Stimulated activated CD8-positive, alpha-beta memory T cell treated with anti-CD3 and anti-CD28 coated beads, Interleukin-7, amount 100 ng/mL, for 24 hours (primary cell): ENCODE data around the gene ADAD1.
"Not testable (repeated sequence)": the region's sequence is repeated elsewhere in the genome, so short reads cannot be mapped to it uniquely, and the experiment has no call there.

ENCODE experiments used
- DNase-seq: peaks from one replicate; pipeline ENCODE4 v3.0.0-alpha.2; 2020; ENCODE audit warnings: low read depth

The ADAD1 gene

GRCh38 chr4:122378711-122379110, at the start of gene ADAD1:
ADAD1 (plus strand) TSS chr4:122379011; CDS start chr4:122380070, 1,059 bp downstream.
- DNase-seq, result no peak

DNA sequence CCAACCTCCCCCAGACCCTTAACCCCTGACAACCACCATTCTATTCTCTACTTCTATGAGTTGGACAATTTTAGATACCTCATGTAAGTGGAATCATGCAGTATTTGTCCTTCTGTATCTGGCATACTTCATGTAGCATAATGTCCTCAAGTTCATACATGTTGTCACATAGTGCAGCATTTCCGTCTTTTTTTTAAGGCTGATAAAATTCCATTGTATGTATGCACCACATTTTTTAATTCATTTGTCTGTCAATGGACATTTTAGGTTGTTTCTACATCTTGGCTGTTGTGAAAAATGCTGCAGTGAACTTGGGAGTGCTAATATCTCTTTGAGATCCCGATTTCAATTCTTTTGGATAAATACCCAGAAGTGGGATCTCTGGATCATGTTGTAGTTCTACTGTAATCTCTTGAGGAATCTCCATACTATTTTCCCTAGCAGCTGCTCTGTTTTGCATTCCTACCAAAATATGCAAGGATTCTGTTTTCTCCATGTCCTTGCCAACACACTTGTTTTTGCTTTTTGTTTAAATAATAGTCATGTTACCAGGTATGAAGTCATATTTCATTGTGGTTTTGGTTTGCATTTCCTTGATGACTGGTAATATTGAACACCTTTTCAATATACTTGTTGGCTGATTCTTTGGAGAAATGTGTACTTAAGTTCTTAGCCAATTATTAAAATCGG, 48.8 kb upstream of the ADAD1 start:
- DNase-seq, result no peak

- no peak for DNase-seq
Measured at GRCh38 chr4:122331195-122331594, 47.6 kb upstream of the ADAD1 start.

GRCh38 chr4:122334828-122335227, 44.0 kb upstream of the ADAD1 start:
- no peak for DNase-seq

GRCh38 chr4:122341886-122342285, 36.9 kb upstream of the ADAD1 start:
- DNase-seq, result no peak

DNA sequence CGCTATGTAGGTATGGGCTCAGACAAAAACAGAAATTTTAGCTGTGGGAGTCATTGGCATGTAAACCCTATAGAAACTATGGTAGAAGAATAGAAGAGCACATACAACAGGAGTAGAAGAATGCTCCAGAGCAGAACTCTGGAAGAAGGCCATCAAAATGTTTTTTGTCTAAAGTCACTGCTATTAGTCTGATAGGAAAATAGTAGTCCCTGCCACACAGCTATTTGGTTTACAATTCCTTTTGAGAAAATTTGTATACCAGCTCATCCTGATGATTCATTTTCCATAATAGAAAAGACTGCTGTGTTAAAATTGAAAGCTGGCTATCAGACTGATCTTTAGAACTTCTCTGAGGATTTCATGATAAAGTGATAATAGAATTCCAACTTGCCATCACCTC, 32.8 kb upstream of the ADAD1 start:
- no peak for DNase-seq

DNA sequence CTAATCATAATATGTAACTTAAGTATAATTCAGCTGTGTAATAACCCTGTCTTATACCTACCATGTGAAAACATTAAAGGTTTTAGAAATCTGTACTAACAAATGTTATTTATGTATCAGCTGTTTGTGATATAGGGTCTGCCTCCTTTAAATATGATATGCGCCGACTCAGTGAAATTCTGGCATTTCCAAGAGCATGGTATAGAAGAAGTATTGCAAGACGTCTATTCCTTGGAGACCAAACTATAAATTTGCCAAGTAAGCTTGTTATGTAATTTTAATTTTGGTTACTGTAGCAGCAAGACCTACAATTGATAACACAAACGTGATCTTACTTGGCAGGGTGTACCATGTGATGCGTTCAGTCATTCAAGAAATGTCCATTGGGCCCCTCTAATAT, 32.3 kb upstream of the ADAD1 start:
- DNase-seq, result no peak

DNA sequence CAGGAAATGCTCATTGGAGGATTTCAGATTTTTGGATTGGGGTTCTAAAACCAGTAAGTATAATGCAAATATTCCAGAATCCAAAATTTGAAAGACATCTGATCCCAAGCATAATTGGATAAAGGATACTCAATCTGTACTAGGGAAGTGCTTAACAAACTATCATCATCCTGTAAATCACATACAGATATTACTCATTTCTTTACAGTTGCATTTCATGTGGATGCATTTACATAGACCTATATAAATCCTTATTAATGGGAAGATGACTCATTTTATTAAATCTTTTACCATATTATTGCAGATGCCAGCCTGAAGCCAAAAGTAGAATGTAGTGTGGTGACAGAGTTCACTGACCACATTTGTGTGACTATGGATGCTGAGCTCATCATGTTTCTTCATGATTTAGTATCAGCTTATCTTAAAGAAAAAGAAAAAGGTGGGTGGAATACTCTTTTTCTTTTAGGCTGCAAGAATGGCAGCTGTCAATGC, 22.4 kb upstream of the ADAD1 start:
- no peak for DNase-seq

DNA sequence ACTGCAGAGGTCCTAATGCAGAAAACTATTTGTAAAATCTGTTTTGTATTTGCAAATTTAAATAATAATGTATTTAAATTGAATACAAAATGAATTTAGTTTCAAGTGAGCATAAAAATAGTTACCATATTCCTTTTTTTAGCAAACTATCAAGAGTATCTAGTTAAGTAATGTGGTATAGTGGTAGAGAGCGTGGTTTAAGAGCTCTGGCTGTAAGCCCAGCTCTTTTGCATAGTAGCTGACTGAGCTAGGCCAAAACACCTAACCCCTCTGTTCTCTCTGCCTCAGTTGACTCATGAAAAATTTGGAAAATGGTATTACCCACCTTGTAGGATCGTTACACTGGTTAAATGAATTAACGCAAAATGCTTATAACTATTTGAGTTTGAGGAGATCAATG, 18.1 kb upstream of the ADAD1 start:
- DNase-seq, result no peak

DNA sequence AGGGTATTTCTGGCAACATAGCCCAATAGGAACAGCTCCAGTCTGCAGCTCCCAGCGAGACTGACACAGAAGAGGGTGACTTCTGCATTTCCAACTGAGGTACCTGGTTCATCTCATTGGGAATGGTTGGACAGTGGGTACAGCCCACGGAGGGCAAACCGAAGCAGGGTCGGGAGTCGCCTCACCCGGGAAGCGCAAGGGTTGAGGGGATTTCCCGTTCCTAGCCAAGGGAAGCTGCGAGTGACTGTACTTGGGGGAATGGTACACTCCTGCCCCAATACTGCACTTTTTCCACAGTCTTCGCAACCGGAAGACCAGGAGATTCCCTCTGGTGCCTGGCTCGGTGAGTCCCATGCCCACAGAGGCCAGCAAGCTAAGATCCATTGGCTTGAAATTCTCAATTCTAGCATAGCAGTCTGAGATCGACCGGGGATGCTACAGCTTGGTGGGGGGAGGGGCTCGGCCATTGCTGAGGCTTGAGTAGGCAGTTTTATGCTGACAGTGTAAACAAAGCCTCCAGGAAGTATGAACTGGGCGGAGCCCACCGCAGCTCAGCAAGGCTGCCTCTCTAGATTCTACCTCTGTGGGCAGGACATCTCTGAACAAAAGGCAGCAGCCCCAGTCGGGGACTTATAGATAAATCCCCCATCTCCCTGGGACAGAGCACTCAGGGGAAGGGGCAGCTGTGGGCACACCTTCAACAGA, 14.0 kb upstream of the ADAD1 start:
- DNase-seq, result no peak

DNA sequence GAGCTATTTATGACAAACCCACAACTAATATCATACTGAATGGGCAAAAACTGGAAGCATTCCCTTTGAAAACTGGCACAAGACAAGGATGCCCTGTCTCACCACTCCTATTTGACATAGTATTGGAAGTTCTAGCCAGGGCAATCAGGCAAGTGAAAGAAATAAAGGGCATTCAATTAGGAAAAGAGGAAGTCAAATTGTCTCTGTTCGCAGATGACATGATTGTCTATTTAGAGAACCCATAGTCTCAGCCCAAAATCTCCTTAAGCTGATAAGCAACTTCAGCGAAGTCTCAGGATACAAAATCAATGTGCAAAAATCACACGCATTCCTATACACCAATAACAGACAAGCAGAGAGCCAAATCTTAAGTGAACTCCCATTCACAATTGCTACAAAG, 10.0 kb upstream of the ADAD1 start:
- not testable (repeated sequence) for DNase-seq

- no peak for DNase-seq
Measured at GRCh38 chr4:122377352-122377751, 1.5 kb upstream of the ADAD1 start.

- no peak for DNase-seq
Measured at GRCh38 chr4:122379239-122379638, 428 bp downstream of the ADAD1 start.

DNA sequence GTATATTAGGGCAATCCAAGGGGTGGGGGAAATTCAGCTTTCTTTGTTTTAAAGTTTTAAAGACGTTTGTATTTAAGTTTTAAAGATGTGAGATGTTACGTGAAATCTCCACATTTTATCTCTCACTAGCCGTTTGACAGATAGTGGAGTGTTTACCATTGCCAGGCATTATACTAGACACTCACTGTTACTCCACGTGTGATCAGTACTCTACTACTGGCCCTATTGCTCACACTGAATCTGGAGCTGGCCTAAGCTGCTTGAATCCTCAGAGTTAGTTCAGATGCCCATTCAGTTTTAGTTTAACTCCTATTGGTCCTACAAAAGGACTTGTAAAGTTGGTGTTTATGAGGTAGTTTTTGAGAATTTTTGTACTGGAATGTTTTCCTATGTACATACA, 4.5 kb downstream of the ADAD1 start:
- no peak for DNase-seq

DNA sequence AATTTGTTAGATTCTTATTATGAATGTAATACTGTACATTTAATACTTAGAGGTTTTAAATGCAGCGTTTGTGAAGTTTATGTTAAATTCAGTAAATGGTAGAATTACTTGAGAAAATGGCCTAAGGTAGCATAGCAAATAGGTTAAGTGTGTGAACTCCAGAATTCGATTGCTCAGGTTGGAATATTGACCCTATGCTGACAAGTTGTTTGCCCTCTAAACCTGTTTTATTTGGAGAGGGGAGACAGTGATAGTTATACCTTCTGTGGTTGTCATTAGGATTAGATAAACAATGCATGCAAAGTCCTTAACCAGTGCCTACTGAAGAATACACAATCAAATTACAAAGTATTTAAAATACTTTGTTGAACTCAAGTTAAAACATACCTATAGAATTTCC, 5.4 kb downstream of the ADAD1 start:
- no peak for DNase-seq

DNA sequence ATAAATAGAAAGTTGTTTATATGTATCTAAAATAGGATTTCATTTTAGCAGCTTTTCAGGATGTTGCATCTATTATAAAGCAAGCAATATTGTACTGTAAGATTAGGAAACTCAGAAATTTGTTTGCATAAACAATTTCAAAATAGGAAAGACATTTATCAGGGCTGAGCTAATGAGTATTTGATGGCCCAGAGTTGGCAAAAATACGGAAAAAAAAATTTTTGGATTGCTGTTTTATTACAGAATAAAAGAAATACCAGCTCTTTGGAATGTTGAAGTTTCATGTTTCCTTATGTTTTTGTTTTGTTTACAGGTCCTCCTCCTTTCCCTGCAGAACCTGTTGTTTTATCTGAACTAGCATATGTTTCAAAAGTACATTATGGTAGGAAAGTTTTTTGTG, 14.5 kb downstream of the ADAD1 start:
- DNase-seq, result no peak

- DNase-seq, result no peak
Measured at GRCh38 chr4:122403861-122404260, 25.1 kb downstream of the ADAD1 start.

GRCh38 chr4:122412547-122412946, 33.7 kb downstream of the ADAD1 start:
- DNase-seq, result no peak

GRCh38 chr4:122423246-122423645, 44.4 kb downstream of the ADAD1 start:
- no peak for DNase-seq

GRCh38 chr4:122431351-122431750, 52.5 kb downstream of the ADAD1 start:
- no peak for DNase-seq

DNA sequence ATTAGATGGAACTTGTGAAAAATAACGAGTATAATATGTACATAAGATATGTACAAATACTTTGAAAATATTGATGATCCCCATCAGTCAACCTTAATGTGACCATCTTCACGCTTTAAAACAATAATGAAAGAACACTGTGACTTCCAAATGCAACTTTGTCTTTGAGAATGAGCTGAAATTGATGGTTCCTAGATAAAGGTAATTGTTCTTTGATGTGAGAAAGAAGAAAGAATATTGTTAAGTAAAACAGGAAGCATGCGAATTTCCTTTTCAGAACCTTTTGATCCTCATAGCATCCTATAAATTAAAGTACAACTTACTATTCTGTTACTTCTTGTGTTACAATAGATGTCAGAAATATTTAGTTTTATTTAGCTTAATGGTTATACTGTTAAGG, 55.5 kb downstream of the ADAD1 start:
- no peak for DNase-seq

GRCh38 chr4:122450847-122451246, 72.0 kb downstream of the ADAD1 start:
- DNase-seq, result no peak

GRCh38 chr4:122453384-122453995, 74.7 kb downstream of the ADAD1 start:
- DNase-seq, result no peak
